Upper lobe of left lung (tissue), 6 donors: ENCODE data around the gene DNHD1. TPM values are rescaled to one million over a fixed set of nuclear protein-coding genes. Genes with fewer than 3 reads are reported as not detected.

Experiments used
- ATAC-seq, 2 donors: fragments of 200-7000 bp; cut with Tn5 transposase; one replicate each; pipeline ENCODE4 v1.9.1; 2022; ENCODE audit warnings: mild to moderate bottlenecking in 2 of 2, moderate library complexity in 2 of 2; ENCODE audit not compliant: low FRiP score in 2 of 2
- DNase-seq, 2 donors: peaks; one replicate each; pipeline ENCODE4 v3.0.0-alpha.2; 2019 to 2020
- H3K27ac ChIP-seq, 4 donors: fragments of 200-600 bp; sonication (generic); one replicate each; pipeline ENCODE4 v1.5.1; 2016 to 2019
- H3K27me3 ChIP-seq, 4 donors: fragments of 200-600 bp; sonication (generic); one replicate each; pipeline ENCODE4 v1.5.1; 2017 to 2019
- H3K36me3 ChIP-seq, 4 donors: fragments of 200-600 bp; sonication (generic); one replicate each; pipeline ENCODE4 v1.5.1; 2016 to 2019
- H3K4me1 ChIP-seq, 4 donors: fragments of 200-600 bp; sonication (generic); one replicate each; pipeline ENCODE4 v1.5.1; 2018 to 2019
- H3K4me3 ChIP-seq, 4 donors: fragments of 200-600 bp; sonication (generic); one replicate each; pipeline ENCODE4 v1.5.1; 2017 to 2019; ENCODE audit warnings: mild to moderate bottlenecking in 2 of 4, moderate library complexity in 1 of 4
- H3K9me3 ChIP-seq, 4 donors: fragments of 200-600 bp; sonication (generic); one replicate each; pipeline ENCODE4 v1.5.1; 2018 to 2019
- EP300 ChIP-seq, 4 donors: sonication (generic); formaldehyde crosslinking; IDR thresholded peaks; one replicate each; pipeline ENCODE4 v1.5.1; 2017; ENCODE audit warnings: antibody characterized with exemption in 4 of 4, control low read depth in 2 of 4
- POLR2A ChIP-seq, 4 donors: fragments of 450-650 bp; IDR thresholded peaks; one replicate each; pipeline ENCODE4 v1.5.1; 2016 to 2017; ENCODE audit warnings: antibody characterized with exemption in 4 of 4, mild to moderate bottlenecking in 2 of 4
- POLR2AphosphoS5 ChIP-seq, 2 donors: sonication (generic); formaldehyde crosslinking; IDR thresholded peaks; one replicate each; pipeline ENCODE4 v1.5.1; 2017; ENCODE audit warnings: antibody characterized with exemption in 2 of 2
- WGBS, 2 donors: methylation state at CpG; one replicate each; pipeline ENCODE4 v1.1.5; 2017 to 2018; 5-methylcytosine and 5-hydroxymethylcytosine counted together
- total RNA-seq, 6 donors: library from RNA; depleted of rRNA in 4 of 6; stranded (reverse); fragments of >200 nt in 4 of 6; gene quantifications; one replicate each; pipeline versions ENCODE4 v1.1.0 to v1.2.1, GENCODE V29; 2016 to 2021
- TF ChIP-seq, protein P1 (sequence below), 6 experiments: fragments of 450-650 bp in 4 of 6; fragments of 200-600 bp in 2 of 6; sonication (generic) in 2 of 6; IDR thresholded peaks; one replicate each; pipeline ENCODE4 v1.5.1; 2016 to 2019; ENCODE audit warnings: antibody characterized with exemption in 6 of 6
- donor health status: DM: no; HTN: no; CAD: no; lungs with moderate emphysema.
- donor health status: DM: no; HTN: yes; CAD: no; lungs with severe emphysema.

The DNHD1 gene
- total RNA-seq, 6 donors from 2014 or later: 10.5 to 79.6 (median 21.6) TPM

DNA sequence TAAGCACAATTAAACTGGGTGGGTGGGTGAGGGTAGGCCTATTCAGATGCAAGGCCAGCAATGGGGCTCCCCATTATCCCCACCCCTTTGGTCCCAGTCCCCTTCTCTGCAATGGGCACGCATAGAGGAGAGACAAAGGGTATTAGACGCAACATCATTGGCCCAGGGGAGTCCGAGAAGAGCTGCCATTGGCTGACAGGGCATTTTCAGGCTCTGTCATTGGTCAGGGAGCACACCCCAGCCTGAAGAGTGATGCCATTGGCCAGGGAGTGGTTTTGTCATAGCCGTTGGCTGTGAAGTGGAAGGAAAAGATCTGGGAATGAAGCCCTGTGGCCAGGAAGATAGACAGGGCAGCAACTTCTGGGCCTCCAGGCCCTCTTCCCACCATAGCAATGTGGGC is 20.5 kb upstream of the DNHD1 start:
- 95 to 97% methylated on average over 4 of the region's 4 CpGs for WGBS, 2 donors
- TF ChIP-seq, protein P1, sequence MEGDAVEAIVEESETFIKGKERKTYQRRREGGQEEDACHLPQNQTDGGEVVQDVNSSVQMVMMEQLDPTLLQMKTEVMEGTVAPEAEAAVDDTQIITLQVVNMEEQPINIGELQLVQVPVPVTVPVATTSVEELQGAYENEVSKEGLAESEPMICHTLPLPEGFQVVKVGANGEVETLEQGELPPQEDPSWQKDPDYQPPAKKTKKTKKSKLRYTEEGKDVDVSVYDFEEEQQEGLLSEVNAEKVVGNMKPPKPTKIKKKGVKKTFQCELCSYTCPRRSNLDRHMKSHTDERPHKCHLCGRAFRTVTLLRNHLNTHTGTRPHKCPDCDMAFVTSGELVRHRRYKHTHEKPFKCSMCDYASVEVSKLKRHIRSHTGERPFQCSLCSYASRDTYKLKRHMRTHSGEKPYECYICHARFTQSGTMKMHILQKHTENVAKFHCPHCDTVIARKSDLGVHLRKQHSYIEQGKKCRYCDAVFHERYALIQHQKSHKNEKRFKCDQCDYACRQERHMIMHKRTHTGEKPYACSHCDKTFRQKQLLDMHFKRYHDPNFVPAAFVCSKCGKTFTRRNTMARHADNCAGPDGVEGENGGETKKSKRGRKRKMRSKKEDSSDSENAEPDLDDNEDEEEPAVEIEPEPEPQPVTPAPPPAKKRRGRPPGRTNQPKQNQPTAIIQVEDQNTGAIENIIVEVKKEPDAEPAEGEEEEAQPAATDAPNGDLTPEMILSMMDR (IDR thresholded peaks at IDR 0.05): no peak
- TF ChIP-seq POLR2A (IDR thresholded peaks at IDR 0.05) (no peak), EP300 (IDR thresholded peaks at IDR 0.05) (no peak), POLR2AphosphoS5 (IDR thresholded peaks at IDR 0.05) (no peak)
- no peak for DNase-seq
- H3K27me3 ChIP-seq: no peaks in the 10 kb centered on the region
- peaks cover 0 to 33% (median 25%) of the 10 kb centered on the region in 4 donors for H3K36me3 ChIP-seq
- no peaks in the 10 kb centered on the region for H3K9me3 ChIP-seq
- no peak overlapping the region for H3K27ac ChIP-seq
- no peak for ATAC-seq
- peaks cover 25 to 46% (median 30%) of the 10 kb centered on the region in 4 donors for H3K4me1 ChIP-seq
- H3K4me3 ChIP-seq: no peak overlapping the region

DNA sequence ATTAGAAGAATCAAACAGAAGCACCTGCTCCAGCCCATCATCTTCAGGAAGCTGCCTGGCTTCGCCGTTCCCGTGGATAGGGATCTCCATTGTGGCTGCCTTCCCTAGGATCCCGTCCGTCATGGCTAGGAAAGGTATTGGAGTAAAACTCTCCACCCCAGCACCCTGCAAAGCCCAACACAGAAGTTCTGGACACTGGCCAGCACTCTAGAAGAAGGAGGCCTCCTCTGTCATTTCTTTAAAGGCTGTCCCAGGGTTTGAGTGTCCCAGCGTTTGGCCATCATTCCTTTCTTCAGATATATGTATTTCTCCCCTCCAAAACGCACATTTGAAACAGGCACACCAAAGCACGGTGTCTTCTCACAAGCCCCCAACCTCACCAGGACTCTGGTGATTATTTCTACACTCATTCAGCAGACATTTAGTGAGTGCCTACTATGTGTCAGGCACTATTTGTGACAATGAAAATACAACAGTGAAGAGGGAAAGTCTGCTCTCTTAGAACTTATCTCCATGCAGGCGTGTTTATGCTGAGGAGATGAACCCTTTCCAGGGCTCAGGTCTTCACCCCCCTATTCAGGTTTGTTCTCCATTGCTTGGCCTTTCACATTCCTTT is 16.7 kb upstream of the DNHD1 start:
- Histone ChIP-seq H3K36me3 (peaks cover 5 to 63% (median 31%) of the 10 kb centered on the region in 4 donors), H3K4me1 (peaks cover 24 to 42% (median 27%) of the 10 kb centered on the region in 4 donors), H3K9me3 (no peaks in the 10 kb centered on the region), H3K27me3 (no peaks in the 10 kb centered on the region), H3K4me3 (peak overlapping the region; percentile 70 to 82 (median 76)), H3K27ac (peak overlapping the region; percentile 89 to 95 (median 94))
- TF ChIP-seq, protein P1 (IDR thresholded peaks at IDR 0.05): no peak
- TF ChIP-seq POLR2A (IDR thresholded peaks at IDR 0.05) (no peak), EP300 (IDR thresholded peaks at IDR 0.05) (no peak), POLR2AphosphoS5 (IDR thresholded peaks at IDR 0.05) (no peak)
- DNase-seq (no peak), ATAC-seq (no peak)
- 63 to 65% methylated on average over 9 of the region's 9 CpGs for WGBS, 2 donors

DNA sequence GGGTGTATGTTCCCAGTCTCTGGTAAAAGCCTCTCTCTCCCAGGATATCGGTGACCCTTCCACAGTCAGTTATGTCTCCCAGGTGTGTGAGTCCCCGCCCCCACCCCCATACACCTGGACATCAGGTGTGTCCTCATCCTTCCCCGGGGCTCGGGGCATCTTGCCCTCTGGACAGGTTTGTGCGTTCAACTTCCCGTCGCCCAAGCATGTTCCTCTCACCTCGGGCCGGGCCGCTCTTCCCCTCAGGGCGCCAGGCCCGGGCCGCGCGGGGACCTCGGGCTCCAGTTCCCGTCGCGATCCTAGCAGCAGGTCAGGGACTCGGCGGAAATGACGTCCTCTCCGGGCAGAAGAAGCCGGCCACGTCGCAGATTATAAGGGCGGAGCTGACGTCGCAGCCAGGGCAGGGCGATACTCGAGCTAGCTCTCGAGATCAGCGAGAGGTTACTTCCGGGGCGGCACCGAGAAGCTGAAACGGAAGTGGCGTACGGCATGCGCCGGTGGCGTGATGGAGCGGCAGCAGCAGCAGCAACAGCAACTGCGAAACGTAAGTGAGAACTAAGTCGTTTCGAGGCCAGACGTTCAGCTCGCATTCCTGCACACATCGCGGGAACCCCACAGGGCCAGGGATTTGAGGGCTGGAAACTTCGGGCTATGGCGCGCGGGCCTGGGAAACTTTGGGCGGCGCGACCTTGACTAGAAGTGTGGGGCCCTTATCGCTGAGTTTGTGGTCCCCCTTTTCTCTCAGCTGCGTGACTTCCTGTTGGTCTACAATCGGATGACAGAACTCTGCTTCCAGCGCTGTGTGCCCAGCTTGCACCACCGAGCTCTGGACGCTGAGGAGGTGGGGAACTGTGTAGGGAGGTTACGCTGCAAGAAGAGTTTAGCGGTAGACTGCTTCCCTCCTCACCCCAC is 15.8 kb upstream of the DNHD1 start, which contains the start of the genes ARFIP2 and TIMM10B:
Gene ARFIP2, minus strand, starts transcription at position 320 of the 912 bp plus-strand sequence. CDS start 910 bp downstream, outside the sequence.
Gene TIMM10B, plus strand, starts transcription at position 490 of the 912 bp plus-strand sequence. Its CDS starts 16 bp downstream, at position 506.
- WGBS, 2 donors: 0% methylated on average over 34 to 64 of the region's 66 CpGs
- Histone ChIP-seq H3K27me3 (no peaks in the 10 kb centered on the region), H3K4me3 (peak within 1 kb of the TSS; percentile 70 to 82 (median 76)), H3K27ac (peak within 1 kb of the TSS; percentile 89 to 95 (median 94)), H3K9me3 (no peaks in the 10 kb centered on the region), H3K36me3 (peaks cover 5 to 72% (median 34%) of the 10 kb centered on the region in 4 donors), H3K4me1 (peaks cover 24 to 41% (median 27%) of the 10 kb centered on the region in 4 donors)
- TF ChIP-seq POLR2AphosphoS5 (IDR thresholded peaks at IDR 0.05) (peak; percentile 98 to 99), POLR2A (IDR thresholded peaks at IDR 0.05) (peak; percentile 8 to 95 (median 84)), EP300 (IDR thresholded peaks at IDR 0.05) (peak in 2 of 4 donors; percentile 31 to 83)
- TF ChIP-seq, protein P1 (IDR thresholded peaks at IDR 0.05): peak in 1 of 6 experiments; percentile 8
- ATAC-seq: peak; percentile 97 to 99
- peak; percentile 95 to 99 for DNase-seq

DNA sequence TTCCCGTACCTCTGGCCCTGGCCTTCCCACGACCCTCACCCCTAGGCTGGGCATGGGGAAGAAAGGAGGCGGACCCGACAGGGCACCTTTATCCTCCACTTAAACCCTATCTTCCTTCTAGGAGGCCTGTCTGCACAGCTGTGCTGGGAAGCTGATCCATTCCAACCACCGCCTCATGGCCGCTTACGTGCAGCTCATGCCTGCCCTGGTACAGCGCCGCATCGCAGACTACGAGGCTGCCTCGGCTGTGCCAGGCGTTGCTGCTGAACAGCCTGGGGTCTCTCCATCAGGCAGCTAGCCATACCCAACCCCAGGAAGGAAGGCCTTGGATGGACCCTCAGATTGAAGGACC is 15.2 kb upstream of the DNHD1 start:
- H3K27me3 ChIP-seq: no peaks in the 10 kb centered on the region
- peak overlapping the region; percentile 89 to 95 (median 94) for H3K27ac ChIP-seq
- H3K4me1 ChIP-seq: peaks cover 24 to 41% (median 27%) of the 10 kb centered on the region in 4 donors
- DNase-seq (peak in 1 of 2 donors; percentile 34), ATAC-seq (peak in 1 of 2 donors; percentile 1)
- H3K36me3 ChIP-seq: peaks cover 5 to 73% (median 32%) of the 10 kb centered on the region in 4 donors
- TF ChIP-seq EP300 (IDR thresholded peaks at IDR 0.05) (no peak), POLR2A (IDR thresholded peaks at IDR 0.05) (no peak), POLR2AphosphoS5 (IDR thresholded peaks at IDR 0.05) (no peak)
- TF ChIP-seq, protein P1 (IDR thresholded peaks at IDR 0.05): no peak
- H3K9me3 ChIP-seq: no peaks in the 10 kb centered on the region
- 0 to 3% methylated on average over 2 to 13 of the region's 13 CpGs for WGBS, 2 donors
- H3K4me3 ChIP-seq: peak overlapping the region; percentile 24 to 82 (median 76)
